C4-2B (cell line): Measurements from ENCODE around the gene MAD2L2.

Experiments
- ZFX ChIP-seq: fragments of 450-650 bp; IDR thresholded peaks from 2 replicates; pipeline ENCODE4 v1.6.1; 2017
- TF ChIP-seq, protein P1 (sequence below): fragments of 450-650 bp; conservative IDR thresholded peaks from 2 replicates; pipeline ENCODE4 v1.5.1; 2017; ENCODE audit warnings: mild to moderate bottlenecking

DNA sequence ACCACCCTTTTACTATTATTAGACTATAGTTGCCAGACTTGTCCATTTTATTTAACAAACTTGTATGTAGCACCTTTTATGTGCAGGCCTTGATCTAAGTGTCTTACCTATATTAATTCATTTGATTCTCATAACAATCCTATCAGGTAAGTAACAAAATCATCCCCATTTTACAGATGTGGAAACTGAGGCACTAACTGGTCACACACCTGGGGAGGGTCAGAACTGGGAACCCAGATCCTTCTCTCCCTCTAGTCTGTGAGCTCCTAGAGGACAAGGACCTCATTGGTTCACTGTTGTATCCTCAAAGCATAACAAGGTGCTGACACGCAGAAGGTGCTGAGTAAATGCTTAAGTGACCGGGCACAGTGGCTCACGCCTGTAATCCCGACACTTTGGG, 41.6 kb downstream of the MAD2L2 start:
- TF ChIP-seq, protein P1, sequence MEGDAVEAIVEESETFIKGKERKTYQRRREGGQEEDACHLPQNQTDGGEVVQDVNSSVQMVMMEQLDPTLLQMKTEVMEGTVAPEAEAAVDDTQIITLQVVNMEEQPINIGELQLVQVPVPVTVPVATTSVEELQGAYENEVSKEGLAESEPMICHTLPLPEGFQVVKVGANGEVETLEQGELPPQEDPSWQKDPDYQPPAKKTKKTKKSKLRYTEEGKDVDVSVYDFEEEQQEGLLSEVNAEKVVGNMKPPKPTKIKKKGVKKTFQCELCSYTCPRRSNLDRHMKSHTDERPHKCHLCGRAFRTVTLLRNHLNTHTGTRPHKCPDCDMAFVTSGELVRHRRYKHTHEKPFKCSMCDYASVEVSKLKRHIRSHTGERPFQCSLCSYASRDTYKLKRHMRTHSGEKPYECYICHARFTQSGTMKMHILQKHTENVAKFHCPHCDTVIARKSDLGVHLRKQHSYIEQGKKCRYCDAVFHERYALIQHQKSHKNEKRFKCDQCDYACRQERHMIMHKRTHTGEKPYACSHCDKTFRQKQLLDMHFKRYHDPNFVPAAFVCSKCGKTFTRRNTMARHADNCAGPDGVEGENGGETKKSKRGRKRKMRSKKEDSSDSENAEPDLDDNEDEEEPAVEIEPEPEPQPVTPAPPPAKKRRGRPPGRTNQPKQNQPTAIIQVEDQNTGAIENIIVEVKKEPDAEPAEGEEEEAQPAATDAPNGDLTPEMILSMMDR, result no peak
- TF ChIP-seq ZFX, result no peak
